GM21390 (cell line): ENCODE data around the gene SHC1.
A peak's percentile ranks its signal among the peaks of the same experiment; 100 is the strongest.

Experiments
- ATAC-seq: cut with Tn5 transposase; IDR thresholded peaks from one replicate; pipeline ENCODE4 v1.9.1; 2021; ENCODE audit not compliant: unreplicated experiment

The SHC1 gene

GRCh38 chr1:155009221-155009711, 38.7 kb upstream of the SHC1 start:
- ATAC-seq: no peak

- no peak for ATAC-seq
Measured at GRCh38 chr1:155008015-155008941, 37.7 kb upstream of the SHC1 start.

GRCh38 chr1:155007251-155007828, 36.8 kb upstream of the SHC1 start:
- no peak for ATAC-seq

- ATAC-seq: no peak
Measured at GRCh38 chr1:155006601-155007101, 36.1 kb upstream of the SHC1 start.

- ATAC-seq: no peak
Measured at GRCh38 chr1:155005076-155006011, 34.8 kb upstream of the SHC1 start.

- no peak for ATAC-seq
Measured at GRCh38 chr1:155004352-155005075, 34.0 kb upstream of the SHC1 start.

GRCh38 chr1:155003766-155004351, 33.3 kb upstream of the SHC1 start:
- ATAC-seq: no peak

- no peak for ATAC-seq
Measured at GRCh38 chr1:155003227-155003765, 32.7 kb upstream of the SHC1 start.

- no peak for ATAC-seq
Measured at GRCh38 chr1:155002464-155003226, 32.1 kb upstream of the SHC1 start, which contains the start of gene ZBTB7B. Gene ZBTB7B, plus strand, starts transcription at chr1:155002802. Its CDS starts 11,859 bp downstream, at chr1:155014661.

- ATAC-seq: no peak
Measured at GRCh38 chr1:155001675-155002463, 31.3 kb upstream of the SHC1 start.

GRCh38 chr1:155001425-155001674, 30.8 kb upstream of the SHC1 start:
- ATAC-seq: no peak

- ATAC-seq: peak; percentile 43
Measured at GRCh38 chr1:155000726-155001424, 30.3 kb upstream of the SHC1 start.

GRCh38 chr1:155000411-155000725, 29.8 kb upstream of the SHC1 start:
- no peak for ATAC-seq

- ATAC-seq: no peak
Measured at GRCh38 chr1:154999571-155000410, 29.2 kb upstream of the SHC1 start.

- no peak for ATAC-seq
Measured at GRCh38 chr1:154998818-154999570, 28.4 kb upstream of the SHC1 start.

- no peak for ATAC-seq
Measured at GRCh38 chr1:154998201-154998780, 27.7 kb upstream of the SHC1 start.
